ENCODE results near the gene TXNRD2.

TXNRD2 gene

GRCh38 chr22:19977296-19978243, 36.0 kb upstream of the TXNRD2 start:
- Histone ChIP-seq H2AFZ (ENCODE audit: low read length) (no peak overlapping the region), H3K36me3 (replicated peaks in 1 of 2; ENCODE audit: control insufficient read depth in 2 of 2, insufficient read depth in 2 of 2, low read length in 2 of 2) (peaks cover 56 to 91% of the 10 kb centered on the region in 2 donors), H3K9ac (ENCODE audit: low read depth, low read length, poor library complexity) (no peak overlapping the region), H3K14ac (ENCODE audit: low read length) (peak overlapping the region; percentile 26), H3K18ac (ENCODE audit: low read length) (no peak overlapping the region), H2AK5ac (ENCODE audit: low read depth, low read length) (no peak overlapping the region), H3K23ac (ENCODE audit: low read depth, low read length, poor library complexity) (peak overlapping the region; percentile 31), H3K4me3 (ENCODE audit: low read length in 2 of 2) (no peak overlapping the region), H3K27ac (replicated peaks; ENCODE audit: low read length) (no peak overlapping the region), H3K79me1 (ENCODE audit: low read depth, low read length) (peaks cover 6% of the 10 kb centered on the region), H2BK120ac (ENCODE audit: low read depth, low read length) (no peak overlapping the region), H4K91ac (ENCODE audit: low read depth, low read length, poor library complexity) (no peak overlapping the region), H2BK12ac (ENCODE audit: low read length) (no peak overlapping the region), H3K4me1 (ENCODE audit: control insufficient read depth in 2 of 2, insufficient read depth in 1 of 2, low read depth in 1 of 2, low read length in 2 of 2) (peaks cover 12 to 17% of the 10 kb centered on the region in 2 donors), H4K8ac (ENCODE audit: low read depth, low read length) (no peak overlapping the region), H2BK15ac (ENCODE audit: low read length) (no peak overlapping the region), H2BK5ac (ENCODE audit: low read length) (peak overlapping the region; percentile 75), H3K9me3 (replicated peaks in 1 of 2; ENCODE audit: control insufficient read depth in 2 of 2, insufficient read depth in 1 of 2, low read depth in 1 of 2, low read length in 2 of 2) (no peaks in the 10 kb centered on the region), H3K4me2 (ENCODE audit: insufficient read depth, low read length, poor library complexity, severe bottlenecking) (no peak overlapping the region), H3K27me3 (ENCODE audit: control insufficient read depth in 3 of 3, insufficient read depth in 3 of 3, low read depth in 1 of 3, low read length in 3 of 3) (no peaks in the 10 kb centered on the region), H3K4ac (ENCODE audit: low read length) (no peak overlapping the region)
- WGBS, 2 donors (ENCODE audit: extremely low coverage in 2 of 2, insufficient read length in 2 of 2, insufficient replicate concordance in 1 of 2): no CpG with 5 or more reads among the region's 32 CpGs
- no peak for DNase-seq (ENCODE audit: low spot score)

- Histone ChIP-seq H2BK120ac (ENCODE audit: low read depth, low read length) (no peak overlapping the region), H3K23ac (ENCODE audit: low read depth, low read length, poor library complexity) (peak overlapping the region; percentile 68), H3K27me3 (ENCODE audit: control insufficient read depth in 3 of 3, insufficient read depth in 3 of 3, low read depth in 1 of 3, low read length in 3 of 3) (no peaks in the 10 kb centered on the region), H2AFZ (ENCODE audit: low read length) (no peak overlapping the region), H3K79me1 (ENCODE audit: low read depth, low read length) (peaks cover 3% of the 10 kb centered on the region), H2BK12ac (ENCODE audit: low read length) (no peak overlapping the region), H4K8ac (ENCODE audit: low read depth, low read length) (no peak overlapping the region), H3K9me3 (replicated peaks in 1 of 2; ENCODE audit: control insufficient read depth in 2 of 2, insufficient read depth in 1 of 2, low read depth in 1 of 2, low read length in 2 of 2) (no peaks in the 10 kb centered on the region), H2BK5ac (ENCODE audit: low read length) (no peak overlapping the region), H3K4me1 (ENCODE audit: control insufficient read depth in 2 of 2, insufficient read depth in 1 of 2, low read depth in 1 of 2, low read length in 2 of 2) (peaks cover 12 to 17% of the 10 kb centered on the region in 2 donors), H3K9ac (ENCODE audit: low read depth, low read length, poor library complexity) (no peak overlapping the region), H3K4me2 (ENCODE audit: insufficient read depth, low read length, poor library complexity, severe bottlenecking) (no peak overlapping the region), H2BK15ac (ENCODE audit: low read length) (peak overlapping the region; percentile 4), H3K4me3 (ENCODE audit: low read length in 2 of 2) (no peak overlapping the region), H3K36me3 (replicated peaks in 1 of 2; ENCODE audit: control insufficient read depth in 2 of 2, insufficient read depth in 2 of 2, low read length in 2 of 2) (peaks cover 58 to 91% of the 10 kb centered on the region in 2 donors), H2AK5ac (ENCODE audit: low read depth, low read length) (no peak overlapping the region), H3K4ac (ENCODE audit: low read length) (no peak overlapping the region), H3K27ac (replicated peaks; ENCODE audit: low read length) (no peak overlapping the region), H3K14ac (ENCODE audit: low read length) (no peak overlapping the region), H3K18ac (ENCODE audit: low read length) (no peak overlapping the region), H4K91ac (ENCODE audit: low read depth, low read length, poor library complexity) (no peak overlapping the region)
- no peak for DNase-seq (ENCODE audit: low spot score)
- no CpG with 5 or more reads among the region's 3 CpGs for WGBS, 2 donors (ENCODE audit: extremely low coverage in 2 of 2, insufficient read length in 2 of 2, insufficient replicate concordance in 1 of 2)
These were observed 35.1 kb upstream of the TXNRD2 start for GRCh38 chr22:19976671-19977070.

- H4K91ac ChIP-seq (ENCODE audit: low read depth, low read length, poor library complexity): no peak overlapping the region
- H2BK5ac ChIP-seq (ENCODE audit: low read length): peak overlapping the region; percentile 67
- no peak overlapping the region for H2AFZ ChIP-seq (ENCODE audit: low read length)
- no peaks in the 10 kb centered on the region for H3K27me3 ChIP-seq (ENCODE audit: control insufficient read depth in 3 of 3, insufficient read depth in 3 of 3, low read depth in 1 of 3, low read length in 3 of 3)
- peak overlapping the region; percentile 50 for H3K23ac ChIP-seq (ENCODE audit: low read depth, low read length, poor library complexity)
- no peak overlapping the region for H4K8ac ChIP-seq (ENCODE audit: low read depth, low read length)
- no peak overlapping the region for H3K9ac ChIP-seq (ENCODE audit: low read depth, low read length, poor library complexity)
- H2BK15ac ChIP-seq (ENCODE audit: low read length): peak overlapping the region; percentile 43
- H3K9me3 ChIP-seq (replicated peaks in 1 of 2; ENCODE audit: control insufficient read depth in 2 of 2, insufficient read depth in 1 of 2, low read depth in 1 of 2, low read length in 2 of 2): no peaks in the 10 kb centered on the region
- WGBS, 2 donors (ENCODE audit: extremely low coverage in 2 of 2, insufficient read length in 2 of 2, insufficient replicate concordance in 1 of 2): no CpG with 5 or more reads among the region's 4 CpGs
- peak overlapping the region; percentile 62 for H3K18ac ChIP-seq (ENCODE audit: low read length)
- no peak overlapping the region for H2BK12ac ChIP-seq (ENCODE audit: low read length)
- no peak overlapping the region for H3K14ac ChIP-seq (ENCODE audit: low read length)
- peaks cover 3% of the 10 kb centered on the region for H3K79me1 ChIP-seq (ENCODE audit: low read depth, low read length)
- no peak overlapping the region for H3K27ac ChIP-seq (replicated peaks; ENCODE audit: low read length)
- peaks cover 14 to 17% of the 10 kb centered on the region in 2 donors for H3K4me1 ChIP-seq (ENCODE audit: control insufficient read depth in 2 of 2, insufficient read depth in 1 of 2, low read depth in 1 of 2, low read length in 2 of 2)
- H3K36me3 ChIP-seq (replicated peaks in 1 of 2; ENCODE audit: control insufficient read depth in 2 of 2, insufficient read depth in 2 of 2, low read length in 2 of 2): peaks cover 58 to 91% of the 10 kb centered on the region in 2 donors
- H3K4ac ChIP-seq (ENCODE audit: low read length): no peak overlapping the region
- no peak overlapping the region for H3K4me2 ChIP-seq (ENCODE audit: insufficient read depth, low read length, poor library complexity, severe bottlenecking)
- no peak overlapping the region for H2AK5ac ChIP-seq (ENCODE audit: low read depth, low read length)
- no peak overlapping the region for H2BK120ac ChIP-seq (ENCODE audit: low read depth, low read length)
- no peak overlapping the region for H3K4me3 ChIP-seq (ENCODE audit: low read length in 2 of 2)
- DNase-seq (ENCODE audit: low spot score): no peak
These were observed 34.1 kb upstream of the TXNRD2 start for GRCh38 chr22:19975707-19976035.

DNA sequence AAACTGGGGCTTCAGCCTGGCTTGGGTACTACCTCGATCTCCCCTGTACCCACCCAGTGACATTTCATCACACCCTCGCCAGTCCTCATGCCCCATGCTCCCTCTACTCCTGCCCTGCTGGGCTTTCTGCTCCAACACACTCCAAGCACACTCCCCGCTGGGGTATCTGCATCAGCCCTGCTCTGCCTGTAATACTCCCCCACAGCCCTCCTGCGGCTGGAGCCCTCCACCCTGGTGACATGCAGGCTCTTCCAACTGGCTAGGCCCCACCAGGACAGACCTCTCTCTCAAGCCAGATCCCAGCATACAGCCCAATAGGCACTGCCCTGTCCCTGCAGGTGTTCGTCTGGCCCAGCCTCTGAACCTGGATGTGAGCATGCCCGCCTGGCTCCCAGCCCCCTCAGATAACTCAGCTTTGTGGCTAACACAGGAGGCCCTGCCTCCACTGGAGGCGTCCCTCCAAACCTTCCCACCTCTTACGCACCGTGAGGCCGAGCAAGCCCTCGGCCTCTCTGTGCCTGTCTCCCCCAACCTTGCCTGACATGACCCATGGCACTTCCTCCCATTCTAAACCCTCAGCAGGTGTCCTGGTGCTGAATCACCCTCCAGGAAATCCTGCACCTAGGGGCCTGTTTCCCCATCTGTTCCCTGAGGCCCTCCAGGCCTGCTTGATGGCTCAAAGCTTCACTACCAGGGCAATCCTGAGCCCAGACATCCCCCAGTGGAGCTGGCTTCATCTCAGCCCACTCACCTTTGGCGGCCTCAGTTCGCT, 33.5 kb upstream of the TXNRD2 start:
- DNase-seq (ENCODE audit: low spot score): no peak
- peaks cover 55 to 90% of the 10 kb centered on the region in 2 donors for H3K36me3 ChIP-seq (replicated peaks in 1 of 2; ENCODE audit: control insufficient read depth in 2 of 2, insufficient read depth in 2 of 2, low read length in 2 of 2)
- H3K27me3 ChIP-seq (ENCODE audit: control insufficient read depth in 3 of 3, insufficient read depth in 3 of 3, low read depth in 1 of 3, low read length in 3 of 3): no peaks in the 10 kb centered on the region
- peaks cover 15 to 17% of the 10 kb centered on the region in 2 donors for H3K4me1 ChIP-seq (ENCODE audit: control insufficient read depth in 2 of 2, insufficient read depth in 1 of 2, low read depth in 1 of 2, low read length in 2 of 2)
- H4K91ac ChIP-seq (ENCODE audit: low read depth, low read length, poor library complexity): no peak overlapping the region
- H3K9ac ChIP-seq (ENCODE audit: low read depth, low read length, poor library complexity): peak overlapping the region; percentile 25
- H3K23ac ChIP-seq (ENCODE audit: low read depth, low read length, poor library complexity): peak overlapping the region; percentile 50
- H3K9me3 ChIP-seq (replicated peaks in 1 of 2; ENCODE audit: control insufficient read depth in 2 of 2, insufficient read depth in 1 of 2, low read depth in 1 of 2, low read length in 2 of 2): no peaks in the 10 kb centered on the region
- H3K14ac ChIP-seq (ENCODE audit: low read length): peak overlapping the region; percentile 13
- H3K18ac ChIP-seq (ENCODE audit: low read length): peak overlapping the region; percentile 73
- peaks cover 3% of the 10 kb centered on the region for H3K79me1 ChIP-seq (ENCODE audit: low read depth, low read length)
- H4K8ac ChIP-seq (ENCODE audit: low read depth, low read length): no peak overlapping the region
- peak overlapping the region; percentile 63 for H3K27ac ChIP-seq (replicated peaks; ENCODE audit: low read length)
- no peak overlapping the region for H3K4ac ChIP-seq (ENCODE audit: low read length)
- no peak overlapping the region for H2BK12ac ChIP-seq (ENCODE audit: low read length)
- no CpG with 5 or more reads among the region's 13 CpGs for WGBS, 2 donors (ENCODE audit: extremely low coverage in 2 of 2, insufficient read length in 2 of 2, insufficient replicate concordance in 1 of 2)
- no peak overlapping the region for H2BK120ac ChIP-seq (ENCODE audit: low read depth, low read length)
- H2AK5ac ChIP-seq (ENCODE audit: low read depth, low read length): no peak overlapping the region
- H2AFZ ChIP-seq (ENCODE audit: low read length): no peak overlapping the region
- H2BK15ac ChIP-seq (ENCODE audit: low read length): peak overlapping the region; percentile 43
- H3K4me2 ChIP-seq (ENCODE audit: insufficient read depth, low read length, poor library complexity, severe bottlenecking): no peak overlapping the region
- H2BK5ac ChIP-seq (ENCODE audit: low read length): peak overlapping the region; percentile 67
- H3K4me3 ChIP-seq (ENCODE audit: low read length in 2 of 2): no peak overlapping the region

Data from neuronal stem cell (in vitro differentiated cells).